ENCODE measurements around the gene SYT8. TPM values are rescaled to one million over a fixed set of nuclear protein-coding genes. Genes with fewer than 3 reads are reported as not detected.
"Not testable (repeated sequence)": the region's sequence is repeated elsewhere in the genome, so short reads cannot be mapped to it uniquely, and the experiment has no call there.

SYT8 gene
- total RNA-seq, 3 donors from 2014 or later (not counting 1 experiment from before 2014, with no cell fraction given): not detected

GRCh38 chr11:1884303-1884700 is 49.5 kb downstream of the SYT8 start:
- Mint-ChIP-seq H3K9me3 (no peaks in the 10 kb centered on the region), H3K27me3 (ENCODE audit: low read depth in 2 of 2) (no peaks in the 10 kb centered on the region), H3K4me3 (no peak overlapping the region), H3K27ac (no peak overlapping the region), H3K36me3 (no peaks in the 10 kb centered on the region), H3K4me1 (peaks cover 21 to 53% of the 10 kb centered on the region in 2 donors)
- H3K36me3 ChIP-seq (ENCODE audit: control insufficient read depth, insufficient read depth, low read length): peaks cover 61% of the 10 kb centered on the region
- DNase-seq (no peak), ATAC-seq (no peak)
- no peaks in the 10 kb centered on the region for H3K27me3 ChIP-seq (ENCODE audit: control insufficient read depth, insufficient read depth, low read length)
- no peak overlapping the region for H3K4me3 ChIP-seq (ENCODE audit: low read length)
- no peak overlapping the region for H3K27ac ChIP-seq (ENCODE audit: low read length)
- no peaks in the 10 kb centered on the region for H3K9me3 ChIP-seq (ENCODE audit: control insufficient read depth, insufficient read depth, low read length)
- peaks cover 59% of the 10 kb centered on the region for H3K4me1 ChIP-seq (ENCODE audit: control insufficient read depth, insufficient read depth, low read length)
- no peak for TF ChIP-seq CTCF (IDR thresholded peaks at IDR 0.05)
- 97% methylated on average over 5 of the region's 5 CpGs for WGBS (ENCODE audit: insufficient coverage)
- intact Hi-C loops (cut with micrococcal nuclease): no loop called here

- H3K36me3 Mint-ChIP-seq; H3K9me3 ChIP-seq (ENCODE audit: control insufficient read depth, insufficient read depth, low read length); H3K27me3 Mint-ChIP-seq (ENCODE audit: low read depth in 2 of 2); H3K4me3 ChIP-seq (ENCODE audit: low read length); H3K27me3 ChIP-seq (ENCODE audit: control insufficient read depth, insufficient read depth, low read length); H3K27ac Mint-ChIP-seq; ATAC-seq; H3K27ac ChIP-seq (ENCODE audit: low read length); intact Hi-C loops (cut with micrococcal nuclease); DNase-seq; H3K4me3 Mint-ChIP-seq; H3K9me3 Mint-ChIP-seq: not testable (repeated sequence)
- peaks cover 51% of the 10 kb centered on the region for H3K36me3 ChIP-seq (ENCODE audit: control insufficient read depth, insufficient read depth, low read length)
- whole genome bisulfite sequencing (ENCODE audit: insufficient coverage): 97% methylated on average over 13 of the region's 13 CpGs
- peaks cover 20 to 58% of the 10 kb centered on the region in 2 donors for H3K4me1 Mint-ChIP-seq
- peaks cover 59% of the 10 kb centered on the region for H3K4me1 ChIP-seq (ENCODE audit: control insufficient read depth, insufficient read depth, low read length)
Observed at GRCh38 chr11:1886551-1886950, 51.8 kb downstream of the SYT8 start.

Other genes starting within 250 kb of the SYT8 start
- gene KRTAP5-1, start 249.7 kb upstream of the SYT8 start, total RNA-seq: not detected
- not detected for gene KRTAP5-2, start 236.7 kb upstream of the SYT8 start, total RNA-seq
- not detected for gene KRTAP5-3, start 226.5 kb upstream of the SYT8 start, total RNA-seq
- gene KRTAP5-4, start 212.9 kb upstream of the SYT8 start, total RNA-seq: not detected
- gene KRTAP5-5, start 205.2 kb upstream of the SYT8 start, total RNA-seq: not detected
- gene KRTAP5-6, start 137.8 kb upstream of the SYT8 start, total RNA-seq: not detected
- 1 to 10 TPM; 5.5 to 8.1 (median 6.5) TPM for gene IFITM10, start 84.4 kb upstream of the SYT8 start, total RNA-seq
- gene CTSD, start 71.1 kb upstream of the SYT8 start, total RNA-seq: 100 to 1,000 TPM; 388 to 446 (median 415) TPM
- gene TNNI2, start 4.0 kb downstream of the SYT8 start, total RNA-seq: 1 to 10 TPM; 1.2 to 5.4 (median 3.6) TPM
- 100 to 1,000 TPM; 487 to 595 (median 536) TPM for gene LSP1, start 18.1 kb downstream of the SYT8 start, total RNA-seq
- under 1 TPM in 2 of 3 donors, not detected in 1; 0.14 to 0.32 TPM for gene PRR33, start 56.9 kb downstream of the SYT8 start, total RNA-seq
- gene TNNT3, start 84.7 kb downstream of the SYT8 start, total RNA-seq: 10 to 100 TPM; 15.8 to 27.9 (median 26.2) TPM
- gene MRPL23, start 112.3 kb downstream of the SYT8 start, total RNA-seq: 10 to 100 TPM; 31.2 to 35.4 (median 32.8) TPM
- not detected for gene H19, start 162.9 kb downstream of the SYT8 start, total RNA-seq

All from natural killer cell (primary cell).